ENCODE results near the gene BCKDK.

The BCKDK gene

DNA sequence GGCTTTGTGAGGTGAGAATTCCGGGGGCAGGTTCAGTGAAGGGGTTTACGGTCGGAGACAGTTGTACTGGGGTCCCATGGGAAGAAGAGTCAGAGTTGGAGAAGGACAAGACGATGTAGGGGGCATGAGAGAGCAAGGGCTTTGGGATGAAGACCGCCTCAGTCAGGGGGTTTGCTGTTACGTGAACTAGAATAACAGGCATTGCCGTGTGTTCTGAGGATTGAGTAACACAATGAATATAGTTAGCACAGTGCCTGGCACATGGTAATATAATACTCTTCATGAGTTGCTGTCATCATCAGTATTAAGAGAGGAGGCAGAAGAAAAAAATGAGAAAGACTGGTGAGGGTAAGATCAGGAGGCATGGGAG, 33.4 kb upstream of the BCKDK start:
- Mint-ChIP-seq H3K4me3 (peak overlapping the region; percentile 94), H3K27me3 (no peaks in the 10 kb centered on the region), H3K27ac (peak overlapping the region; percentile 91), H3K4me1 (ENCODE audit: low read depth) (peaks cover 69% of the 10 kb centered on the region), H3K36me3 (ENCODE audit: low read depth) (peaks cover 60% of the 10 kb centered on the region), H3K9me3 (no peaks in the 10 kb centered on the region)
- intact Hi-C loops (cut with micrococcal nuclease): loop anchor here (1.0 to 5.0 kb wide), 6 partner anchors 20 to 417 kb away; partner anchors contain the start of genes BCKDK, FBRS, HSD3B7 and STX4

DNA sequence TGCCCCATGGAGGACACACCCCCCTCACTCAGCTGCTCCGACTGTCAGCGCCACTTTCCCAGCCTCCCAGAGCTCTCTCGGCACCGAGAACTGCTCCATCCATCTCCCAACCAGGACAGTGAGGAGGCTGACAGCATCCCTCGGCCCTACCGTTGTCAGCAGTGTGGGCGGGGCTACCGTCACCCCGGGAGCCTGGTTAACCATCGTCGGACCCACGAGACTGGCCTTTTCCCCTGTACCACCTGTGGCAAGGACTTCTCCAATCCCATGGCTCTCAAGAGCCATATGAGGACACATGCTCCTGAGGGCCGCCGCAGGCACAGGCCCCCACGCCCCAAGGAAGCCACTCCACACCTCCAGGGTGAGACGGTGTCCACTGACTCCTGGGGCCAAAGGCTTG, 31.9 kb upstream of the BCKDK start:
- Mint-ChIP-seq H3K36me3 (ENCODE audit: low read depth) (peaks cover 75% of the 10 kb centered on the region), H3K4me3 (no peak overlapping the region), H3K27ac (no peak overlapping the region), H3K9me3 (no peaks in the 10 kb centered on the region), H3K4me1 (ENCODE audit: low read depth) (peaks cover 84% of the 10 kb centered on the region), H3K27me3 (no peaks in the 10 kb centered on the region)
- intact Hi-C loops (cut with micrococcal nuclease): no loop called here

DNA sequence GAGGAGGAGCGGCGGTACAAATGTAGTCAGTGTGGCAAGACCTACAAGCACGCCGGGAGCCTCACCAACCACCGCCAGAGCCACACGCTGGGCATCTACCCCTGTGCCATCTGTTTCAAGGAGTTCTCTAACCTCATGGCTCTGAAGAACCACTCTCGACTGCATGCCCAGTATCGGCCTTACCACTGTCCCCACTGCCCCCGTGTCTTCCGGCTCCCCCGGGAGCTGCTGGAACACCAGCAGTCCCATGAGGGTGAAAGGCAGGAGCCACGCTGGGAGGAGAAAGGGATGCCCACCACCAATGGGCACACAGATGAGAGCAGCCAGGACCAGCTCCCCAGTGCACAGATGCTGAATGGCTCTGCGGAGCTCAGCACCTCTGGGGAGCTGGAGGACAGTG, 31.2 kb upstream of the BCKDK start:
- peaks cover 82% of the 10 kb centered on the region for H3K36me3 Mint-ChIP-seq (ENCODE audit: low read depth)
- no peaks in the 10 kb centered on the region for H3K27me3 Mint-ChIP-seq
- peaks cover 84% of the 10 kb centered on the region for H3K4me1 Mint-ChIP-seq (ENCODE audit: low read depth)
- no peak overlapping the region for H3K4me3 Mint-ChIP-seq
- no peak overlapping the region for H3K27ac Mint-ChIP-seq
- intact Hi-C loops (cut with micrococcal nuclease): no loop called here
- no peaks in the 10 kb centered on the region for H3K9me3 Mint-ChIP-seq

DNA sequence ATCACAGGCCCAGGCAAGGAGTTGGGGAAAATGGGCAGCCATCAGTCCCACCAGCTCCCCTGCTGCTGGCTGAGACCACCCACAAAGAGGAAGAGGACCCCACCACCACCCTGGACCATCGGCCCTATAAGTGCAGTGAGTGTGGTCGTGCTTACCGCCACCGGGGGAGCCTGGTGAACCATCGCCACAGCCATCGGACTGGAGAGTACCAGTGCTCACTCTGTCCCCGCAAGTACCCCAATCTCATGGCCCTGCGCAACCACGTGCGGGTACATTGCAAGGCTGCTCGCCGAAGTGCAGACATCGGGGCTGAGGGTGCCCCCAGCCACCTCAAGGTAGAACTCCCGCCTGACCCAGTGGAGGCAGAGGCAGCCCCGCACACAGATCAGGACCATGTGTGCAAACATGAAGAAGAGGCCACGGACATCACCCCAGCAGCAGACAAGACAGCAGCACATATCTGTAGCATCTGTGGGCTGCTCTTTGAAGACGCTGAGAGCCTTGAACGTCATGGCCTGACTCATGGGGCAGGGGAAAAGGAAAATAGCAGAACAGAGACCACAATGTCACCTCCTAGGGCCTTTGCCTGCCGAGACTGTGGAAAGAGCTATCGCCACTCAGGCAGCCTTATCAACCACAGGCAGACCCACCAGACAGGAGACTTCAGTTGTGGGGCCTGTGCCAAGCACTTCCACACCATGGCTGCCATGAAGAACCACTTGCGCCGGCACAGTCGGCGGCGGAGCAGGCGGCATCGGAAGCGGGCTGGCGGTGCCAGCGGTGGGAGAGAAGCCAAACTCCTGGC, 30.4 kb upstream of the BCKDK start:
- H3K27me3 Mint-ChIP-seq: no peaks in the 10 kb centered on the region
- H3K4me1 Mint-ChIP-seq (ENCODE audit: low read depth): peaks cover 84% of the 10 kb centered on the region
- no peak overlapping the region for H3K4me3 Mint-ChIP-seq
- no peaks in the 10 kb centered on the region for H3K9me3 Mint-ChIP-seq
- H3K27ac Mint-ChIP-seq: peak overlapping the region; percentile 47
- intact Hi-C loops (cut with micrococcal nuclease): no loop called here
- H3K36me3 Mint-ChIP-seq (ENCODE audit: low read depth): peaks cover 85% of the 10 kb centered on the region

DNA sequence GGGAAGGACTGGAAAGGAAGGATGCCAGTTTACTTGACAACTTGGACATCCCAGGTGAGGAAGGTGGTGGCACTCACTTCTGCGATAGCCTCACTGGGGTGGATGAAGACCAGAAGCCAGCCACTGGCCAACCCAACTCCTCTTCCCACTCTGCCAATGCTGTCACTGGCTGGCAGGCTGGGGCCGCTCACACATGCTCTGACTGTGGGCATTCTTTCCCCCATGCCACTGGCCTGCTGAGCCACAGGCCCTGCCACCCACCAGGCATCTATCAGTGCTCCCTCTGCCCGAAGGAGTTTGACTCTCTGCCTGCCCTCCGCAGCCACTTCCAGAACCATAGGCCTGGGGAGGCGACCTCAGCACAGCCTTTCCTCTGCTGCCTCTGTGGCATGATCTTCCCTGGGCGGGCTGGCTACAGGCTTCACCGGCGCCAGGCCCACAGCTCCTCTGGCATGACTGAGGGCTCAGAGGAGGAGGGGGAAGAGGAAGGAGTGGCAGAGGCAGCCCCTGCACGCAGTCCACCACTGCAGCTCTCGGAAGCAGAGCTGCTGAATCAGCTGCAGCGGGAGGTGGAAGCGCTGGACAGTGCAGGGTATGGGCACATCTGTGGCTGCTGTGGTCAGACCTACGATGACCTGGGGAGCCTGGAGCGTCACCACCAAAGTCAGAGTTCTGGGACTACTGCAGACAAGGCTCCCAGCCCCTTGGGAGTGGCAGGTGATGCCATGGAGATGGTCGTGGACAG, 29.4 kb upstream of the BCKDK start:
- Mint-ChIP-seq H3K27me3 (no peaks in the 10 kb centered on the region), H3K9me3 (no peaks in the 10 kb centered on the region), H3K36me3 (ENCODE audit: low read depth) (peaks cover 89% of the 10 kb centered on the region), H3K4me3 (no peak overlapping the region), H3K27ac (peak overlapping the region; percentile 47), H3K4me1 (ENCODE audit: low read depth) (peaks cover 85% of the 10 kb centered on the region)
- intact Hi-C loops (cut with micrococcal nuclease): no loop called here

DNA sequence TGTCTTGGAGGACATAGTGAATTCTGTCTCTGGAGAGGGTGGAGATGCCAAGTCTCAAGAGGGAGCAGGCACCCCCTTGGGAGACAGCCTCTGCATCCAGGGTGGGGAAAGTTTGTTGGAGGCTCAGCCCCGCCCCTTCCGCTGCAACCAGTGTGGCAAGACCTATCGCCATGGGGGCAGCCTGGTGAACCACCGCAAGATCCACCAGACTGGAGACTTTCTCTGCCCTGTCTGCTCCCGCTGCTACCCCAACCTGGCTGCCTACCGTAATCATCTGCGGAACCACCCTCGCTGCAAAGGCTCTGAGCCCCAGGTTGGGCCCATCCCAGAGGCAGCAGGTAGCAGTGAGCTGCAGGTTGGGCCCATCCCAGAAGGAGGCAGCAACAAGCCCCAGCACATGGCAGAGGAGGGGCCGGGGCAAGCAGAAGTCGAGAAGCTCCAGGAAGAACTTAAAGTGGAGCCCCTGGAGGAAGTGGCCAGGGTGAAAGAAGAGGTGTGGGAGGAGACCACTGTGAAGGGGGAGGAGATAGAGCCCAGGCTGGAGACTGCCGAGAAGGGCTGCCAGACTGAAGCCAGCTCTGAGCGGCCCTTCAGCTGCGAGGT, 28.7 kb upstream of the BCKDK start:
- peak overlapping the region; percentile 47 for H3K27ac Mint-ChIP-seq
- H3K4me3 Mint-ChIP-seq: no peak overlapping the region
- intact Hi-C loops (cut with micrococcal nuclease): no loop called here
- peaks cover 84% of the 10 kb centered on the region for H3K4me1 Mint-ChIP-seq (ENCODE audit: low read depth)
- H3K9me3 Mint-ChIP-seq: no peaks in the 10 kb centered on the region
- peaks cover 93% of the 10 kb centered on the region for H3K36me3 Mint-ChIP-seq (ENCODE audit: low read depth)
- H3K27me3 Mint-ChIP-seq: no peaks in the 10 kb centered on the region

DNA sequence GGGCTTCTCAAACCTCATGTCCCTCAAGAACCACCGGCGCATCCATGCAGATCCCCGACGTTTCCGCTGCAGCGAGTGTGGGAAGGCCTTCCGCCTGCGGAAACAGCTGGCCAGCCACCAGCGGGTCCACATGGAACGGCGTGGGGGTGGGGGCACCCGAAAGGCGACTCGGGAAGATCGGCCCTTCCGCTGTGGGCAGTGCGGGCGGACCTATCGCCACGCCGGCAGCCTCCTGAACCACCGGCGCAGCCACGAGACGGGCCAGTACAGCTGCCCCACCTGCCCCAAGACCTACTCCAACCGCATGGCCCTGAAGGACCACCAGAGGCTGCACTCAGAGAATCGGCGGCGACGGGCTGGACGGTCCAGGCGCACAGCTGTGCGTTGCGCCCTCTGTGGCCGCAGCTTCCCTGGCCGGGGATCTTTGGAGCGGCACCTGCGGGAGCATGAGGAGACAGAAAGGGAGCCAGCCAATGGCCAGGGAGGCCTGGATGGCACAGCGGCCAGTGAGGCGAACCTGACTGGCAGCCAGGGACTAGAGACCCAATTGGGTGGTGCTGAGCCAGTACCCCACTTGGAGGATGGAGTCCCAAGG, 28.1 kb upstream of the BCKDK start:
- H3K36me3 Mint-ChIP-seq (ENCODE audit: low read depth): peaks cover 93% of the 10 kb centered on the region
- H3K4me3 Mint-ChIP-seq: no peak overlapping the region
- H3K27ac Mint-ChIP-seq: peak overlapping the region; percentile 47
- no peaks in the 10 kb centered on the region for H3K9me3 Mint-ChIP-seq
- intact Hi-C loops (cut with micrococcal nuclease): no loop called here
- no peaks in the 10 kb centered on the region for H3K27me3 Mint-ChIP-seq
- H3K4me1 Mint-ChIP-seq (ENCODE audit: low read depth): peaks cover 77% of the 10 kb centered on the region

DNA sequence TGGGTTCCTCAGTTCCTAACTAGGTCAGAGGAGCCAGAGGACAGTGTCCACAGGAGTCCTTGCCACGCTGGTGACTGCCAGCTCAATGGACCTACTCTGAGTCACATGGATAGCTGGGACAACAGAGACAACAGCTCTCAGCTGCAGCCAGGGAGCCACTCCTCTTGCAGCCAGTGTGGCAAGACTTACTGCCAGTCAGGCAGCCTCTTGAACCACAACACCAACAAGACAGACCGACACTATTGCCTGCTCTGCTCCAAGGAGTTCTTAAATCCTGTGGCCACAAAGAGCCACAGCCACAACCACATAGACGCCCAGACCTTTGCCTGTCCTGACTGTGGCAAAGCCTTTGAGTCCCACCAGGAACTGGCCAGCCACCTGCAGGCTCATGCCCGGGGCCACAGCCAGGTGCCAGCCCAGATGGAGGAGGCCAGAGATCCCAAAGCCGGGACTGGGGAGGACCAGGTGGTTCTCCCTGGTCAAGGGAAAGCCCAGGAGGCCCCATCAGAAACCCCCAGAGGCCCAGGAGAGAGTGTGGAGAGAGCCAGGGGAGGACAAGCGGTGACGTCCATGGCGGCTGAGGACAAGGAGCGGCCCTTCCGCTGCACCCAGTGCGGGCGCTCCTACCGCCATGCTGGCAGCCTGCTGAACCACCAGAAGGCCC, 27.3 kb upstream of the BCKDK start:
- H3K36me3 Mint-ChIP-seq (ENCODE audit: low read depth): peaks cover 100% of the 10 kb centered on the region
- H3K27me3 Mint-ChIP-seq: no peaks in the 10 kb centered on the region
- no peaks in the 10 kb centered on the region for H3K9me3 Mint-ChIP-seq
- peak overlapping the region; percentile 47 for H3K27ac Mint-ChIP-seq
- no peak overlapping the region for H3K4me3 Mint-ChIP-seq
- intact Hi-C loops (cut with micrococcal nuclease): no loop called here
- peaks cover 69% of the 10 kb centered on the region for H3K4me1 Mint-ChIP-seq (ENCODE audit: low read depth)

DNA sequence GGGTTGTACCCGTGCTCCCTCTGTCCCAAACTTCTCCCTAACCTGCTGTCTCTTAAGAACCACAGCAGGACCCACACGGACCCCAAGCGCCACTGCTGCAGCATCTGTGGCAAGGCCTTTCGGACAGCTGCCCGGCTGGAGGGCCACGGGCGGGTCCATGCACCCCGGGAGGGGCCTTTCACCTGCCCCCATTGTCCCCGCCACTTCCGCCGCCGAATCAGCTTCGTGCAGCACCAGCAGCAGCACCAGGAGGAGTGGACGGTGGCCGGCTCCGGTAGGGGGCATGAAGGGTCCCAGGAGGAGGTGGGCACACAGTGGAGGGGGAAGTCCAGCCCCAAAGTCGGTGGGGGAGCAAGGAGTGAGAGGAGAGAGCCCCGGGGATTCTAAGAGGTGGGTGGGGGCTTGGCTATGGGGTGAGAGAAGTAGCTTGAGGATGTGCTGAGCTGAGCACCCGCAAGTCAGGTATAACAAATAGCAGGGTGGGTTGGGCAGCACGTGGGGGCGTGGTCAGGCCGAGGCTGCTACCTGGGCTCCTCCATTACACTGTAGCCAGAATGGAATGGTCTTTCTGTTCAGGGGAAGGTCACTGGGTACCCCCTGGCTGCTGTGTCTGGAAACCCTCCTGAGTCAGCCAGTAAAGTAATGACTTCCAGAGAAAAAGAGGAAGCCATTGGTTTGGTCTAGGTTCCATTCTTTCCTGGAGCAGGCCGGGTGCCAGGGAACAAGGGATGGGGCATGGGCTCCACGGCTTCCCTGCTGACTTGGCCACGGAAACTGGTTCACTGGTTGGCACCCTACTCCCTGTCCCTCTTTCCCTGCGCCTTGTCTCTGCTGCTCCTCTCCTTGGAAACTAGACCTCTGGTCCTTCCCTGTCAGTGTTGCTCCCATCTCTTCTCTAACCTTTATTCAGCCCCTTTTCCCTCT, 26.5 kb upstream of the BCKDK start:
- Mint-ChIP-seq H3K27ac (peak overlapping the region; percentile 47), H3K4me1 (ENCODE audit: low read depth) (peaks cover 63% of the 10 kb centered on the region), H3K9me3 (no peaks in the 10 kb centered on the region), H3K36me3 (ENCODE audit: low read depth) (peaks cover 100% of the 10 kb centered on the region), H3K4me3 (no peak overlapping the region), H3K27me3 (no peaks in the 10 kb centered on the region)
- intact Hi-C loops (cut with micrococcal nuclease): no loop called here

DNA sequence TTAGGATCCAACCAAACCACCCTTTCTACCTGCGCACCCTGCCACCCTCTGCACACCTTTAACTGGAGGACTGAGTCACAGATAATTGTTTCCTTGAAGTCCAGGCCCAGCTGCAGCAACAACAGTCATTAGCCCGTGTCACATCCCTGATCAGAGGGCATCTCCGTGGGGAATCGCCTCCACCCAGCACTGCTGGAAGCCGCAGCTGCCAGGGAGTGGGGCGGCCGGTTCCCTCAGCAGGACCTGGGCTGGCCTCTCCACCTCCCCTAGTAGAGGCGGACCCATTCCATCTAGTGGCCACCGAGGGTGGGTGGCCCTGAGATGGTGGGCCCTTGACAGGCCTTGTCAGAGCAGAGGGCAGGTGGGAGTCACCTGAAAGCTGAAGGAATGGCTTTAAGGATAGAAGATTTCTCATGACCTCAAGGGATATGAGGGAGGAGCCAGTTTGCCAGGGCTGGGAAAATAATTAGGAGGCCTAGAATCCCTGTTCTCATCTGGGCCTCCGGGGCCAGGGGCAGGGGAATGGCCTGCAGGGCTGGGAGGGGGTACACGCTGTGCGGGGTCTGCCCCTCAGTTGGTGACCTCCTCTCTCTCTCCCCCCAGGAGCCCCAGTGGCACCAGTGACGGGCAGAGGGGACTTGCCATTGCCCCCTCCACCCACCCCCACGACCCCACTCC, 25.7 kb upstream of the BCKDK start:
- H3K27ac Mint-ChIP-seq: peak overlapping the region; percentile 47
- peaks cover 99% of the 10 kb centered on the region for H3K36me3 Mint-ChIP-seq (ENCODE audit: low read depth)
- no peaks in the 10 kb centered on the region for H3K27me3 Mint-ChIP-seq
- peaks cover 56% of the 10 kb centered on the region for H3K4me1 Mint-ChIP-seq (ENCODE audit: low read depth)
- intact Hi-C loops (cut with micrococcal nuclease): no loop called here
- H3K9me3 Mint-ChIP-seq: no peaks in the 10 kb centered on the region
- H3K4me3 Mint-ChIP-seq: no peak overlapping the region

DNA sequence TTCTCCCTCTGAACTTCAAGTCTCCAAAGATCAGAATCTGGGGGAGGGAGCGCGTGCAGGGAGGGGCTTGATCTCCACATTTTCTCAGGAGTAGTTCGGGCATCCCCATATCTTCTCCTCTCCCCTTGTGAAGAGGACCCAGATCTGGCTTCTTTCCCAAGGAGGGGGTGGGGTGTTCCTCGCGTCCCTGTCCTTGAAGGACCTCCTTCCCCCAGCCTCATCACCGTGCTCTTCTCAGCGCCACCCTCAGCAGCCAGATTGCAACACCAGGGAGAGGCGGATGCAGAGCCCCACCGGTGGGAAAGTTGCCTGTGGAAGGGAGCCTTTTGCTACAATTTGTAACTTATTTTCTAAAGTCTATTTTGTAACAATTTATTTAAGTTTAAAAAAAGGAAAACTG, 25.1 kb upstream of the BCKDK start:
- intact Hi-C loops (cut with micrococcal nuclease): no loop called here
- Mint-ChIP-seq H3K36me3 (ENCODE audit: low read depth) (peaks cover 99% of the 10 kb centered on the region), H3K27me3 (no peaks in the 10 kb centered on the region), H3K27ac (no peak overlapping the region), H3K9me3 (no peaks in the 10 kb centered on the region), H3K4me1 (ENCODE audit: low read depth) (peaks cover 50% of the 10 kb centered on the region), H3K4me3 (no peak overlapping the region)

DNA sequence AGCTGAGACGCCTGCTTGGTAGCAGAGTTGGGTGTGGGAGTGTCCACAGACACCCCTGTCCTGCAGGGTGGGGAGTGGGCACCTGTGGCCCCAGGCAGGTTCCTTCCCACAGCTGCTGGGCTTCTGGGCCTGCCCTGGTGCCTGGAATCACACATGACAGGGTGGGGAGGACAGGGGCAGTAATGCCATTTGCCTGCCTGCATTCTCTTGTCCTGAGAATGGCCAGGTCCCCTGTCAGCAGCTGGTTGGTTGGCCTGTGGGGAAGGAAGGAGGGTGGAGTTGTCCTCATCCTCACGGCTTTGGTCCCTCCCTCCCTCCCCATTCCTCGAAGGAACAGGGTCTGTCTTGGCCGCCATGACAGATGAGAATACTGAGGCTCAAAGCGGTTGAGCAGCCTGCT, 24.6 kb upstream of the BCKDK start:
- H3K9me3 Mint-ChIP-seq: no peaks in the 10 kb centered on the region
- no peak overlapping the region for H3K27ac Mint-ChIP-seq
- H3K4me1 Mint-ChIP-seq (ENCODE audit: low read depth): peaks cover 45% of the 10 kb centered on the region
- no peaks in the 10 kb centered on the region for H3K27me3 Mint-ChIP-seq
- H3K4me3 Mint-ChIP-seq: no peak overlapping the region
- intact Hi-C loops (cut with micrococcal nuclease): no loop called here
- peaks cover 99% of the 10 kb centered on the region for H3K36me3 Mint-ChIP-seq (ENCODE audit: low read depth)

All from dendritic cell treated with granulocyte-macrophage colony-stimulating factor and Interleukin-4, amounts not matched to agents 40 ng/mL and 50 ng/mL, for 4 days (primary cell).